Measurements from ENCODE around the gene CACNA1I. TPM values are rescaled to one million over a fixed set of nuclear protein-coding genes. Genes with fewer than 3 reads are reported as not detected.
A peak's percentile ranks its signal among the peaks of the same experiment; 100 is the strongest.
"Not testable (repeated sequence)": the region's sequence is repeated elsewhere in the genome, so short reads cannot be mapped to it uniquely, and the experiment has no call there.

Gene CACNA1I
- total RNA-seq (ENCODE audit: low replicate concordance): 0.60 and 1.1 TPM in 2 replicates
- long read RNA-seq, partial matches to known transcripts: 0 of 1 reads
- long read RNA-seq, other reads (novel, unspliced or antisense): 1 of 1 reads

GRCh38 chr22:39570665-39571064 lies at the start of gene CACNA1I:
Gene CACNA1I, plus strand, starts transcription at chr22:39570753. Its CDS starts 0 bp downstream, at chr22:39570753.
- H3K4me3 Mint-ChIP-seq: no peak within 1 kb of the TSS
- no peak for TF ChIP-seq CTCF (conservative IDR thresholded peaks at IDR 0.05)
- H3K36me3 Mint-ChIP-seq: no peaks in the 10 kb centered on the region
- H3K27me3 Mint-ChIP-seq: peaks cover 10% of the 10 kb centered on the region
- H3K9me3 Mint-ChIP-seq: no peaks in the 10 kb centered on the region
- no peak within 1 kb of the TSS for H3K27ac Mint-ChIP-seq
- H3K4me1 Mint-ChIP-seq (ENCODE audit: unreplicated experiment): no peaks in the 10 kb centered on the region
- no peak for DNase-seq (ENCODE audit: extremely low spot score, unreplicated experiment)

GRCh38 chr22:39521106-39521885 lies 49.3 kb upstream of the CACNA1I start:
- Mint-ChIP-seq H3K4me3 (peak overlapping the region; percentile 100), H3K36me3 (peaks cover 37% of the 10 kb centered on the region), H3K27ac (peak overlapping the region; percentile 100), H3K4me1 (ENCODE audit: unreplicated experiment) (peaks cover 46% of the 10 kb centered on the region)
- not testable (repeated sequence) for H3K9me3 Mint-ChIP-seq; DNase-seq (ENCODE audit: extremely low spot score, unreplicated experiment); H3K27me3 Mint-ChIP-seq

GRCh38 chr22:39522091-39522490 lies 48.5 kb upstream of the CACNA1I start:
- H3K9me3 Mint-ChIP-seq; DNase-seq (ENCODE audit: extremely low spot score, unreplicated experiment); H3K27me3 Mint-ChIP-seq: not testable (repeated sequence)
- peaks cover 37% of the 10 kb centered on the region for H3K36me3 Mint-ChIP-seq
- peak overlapping the region; percentile 100 for H3K4me3 Mint-ChIP-seq
- H3K4me1 Mint-ChIP-seq (ENCODE audit: unreplicated experiment): peaks cover 46% of the 10 kb centered on the region
- H3K27ac Mint-ChIP-seq: peak overlapping the region; percentile 100

GRCh38 chr22:39522567-39523300 lies 47.8 kb upstream of the CACNA1I start:
- no peak for DNase-seq (ENCODE audit: extremely low spot score, unreplicated experiment)
- H3K36me3 Mint-ChIP-seq: peaks cover 37% of the 10 kb centered on the region
- peaks cover 4% of the 10 kb centered on the region for H3K27me3 Mint-ChIP-seq
- no peaks in the 10 kb centered on the region for H3K9me3 Mint-ChIP-seq
- H3K4me1 Mint-ChIP-seq (ENCODE audit: unreplicated experiment): peaks cover 49% of the 10 kb centered on the region
- peak overlapping the region; percentile 100 for H3K27ac Mint-ChIP-seq
- TF ChIP-seq CTCF (conservative IDR thresholded peaks at IDR 0.05): no peak
- H3K4me3 Mint-ChIP-seq: peak overlapping the region; percentile 100

- Mint-ChIP-seq H3K27ac (peak overlapping the region; percentile 83), H3K27me3 (peaks cover 4% of the 10 kb centered on the region), H3K4me3 (peak overlapping the region; percentile 67), H3K9me3 (no peaks in the 10 kb centered on the region), H3K36me3 (peaks cover 37% of the 10 kb centered on the region), H3K4me1 (ENCODE audit: unreplicated experiment) (peaks cover 50% of the 10 kb centered on the region)
- no peak for DNase-seq (ENCODE audit: extremely low spot score, unreplicated experiment)
- TF ChIP-seq CTCF (conservative IDR thresholded peaks at IDR 0.05): no peak
Observed at GRCh38 chr22:39524089-39524752, 46.3 kb upstream of the CACNA1I start.

- Mint-ChIP-seq H3K4me3 (peak overlapping the region; percentile 67), H3K27me3 (peaks cover 3% of the 10 kb centered on the region), H3K9me3 (no peaks in the 10 kb centered on the region), H3K4me1 (ENCODE audit: unreplicated experiment) (peaks cover 55% of the 10 kb centered on the region), H3K36me3 (peaks cover 38% of the 10 kb centered on the region), H3K27ac (peak overlapping the region; percentile 83)
- no peak for DNase-seq (ENCODE audit: extremely low spot score, unreplicated experiment)
- TF ChIP-seq CTCF (conservative IDR thresholded peaks at IDR 0.05): no peak
Observed at GRCh38 chr22:39524753-39525657, 45.5 kb upstream of the CACNA1I start.
